ENCODE results near the gene ENOX2. TPM values are rescaled to one million over a fixed set of nuclear protein-coding genes. Genes with fewer than 3 reads are reported as not detected.

Gene ENOX2
- total RNA-seq, 3 donors from 2014 or later = 11.5 to 20.3 (median 15.2) TPM

GRCh38 chrX:130789793-130790192, 113.2 kb downstream of the ENOX2 start:
- no peaks in the 10 kb centered on the region for H3K36me3 ChIP-seq
- DNase-seq (ENCODE audit: low spot score in 2 of 2) = no peak
- TF ChIP-seq POLR2AphosphoS5 (IDR thresholded peaks at IDR 0.05) = no peak
- no peak for TF ChIP-seq CTCF (IDR thresholded peaks at IDR 0.05)
- TF ChIP-seq POLR2A (IDR thresholded peaks at IDR 0.05) = no peak
- no peaks in the 10 kb centered on the region for H3K9me3 ChIP-seq
- no peaks in the 10 kb centered on the region for H3K4me1 ChIP-seq
- H3K27ac ChIP-seq = no peak overlapping the region
- intact Hi-C loops (cut with DNase I; ENCODE audit: low total_unique reads) = no loop called here
- no peak overlapping the region for H3K4me3 ChIP-seq
- peaks cover 0 to 10% of the 10 kb centered on the region in 2 donors for H3K27me3 ChIP-seq

GRCh38 chrX:130788786-130789581, 114.0 kb downstream of the ENOX2 start:
- Histone ChIP-seq H3K4me1 (no peaks in the 10 kb centered on the region), H3K36me3 (no peaks in the 10 kb centered on the region), H3K27me3 (peaks cover 0 to 10% of the 10 kb centered on the region in 2 donors), H3K27ac (no peak overlapping the region), H3K4me3 (no peak overlapping the region), H3K9me3 (no peaks in the 10 kb centered on the region)
- no peak for TF ChIP-seq CTCF (IDR thresholded peaks at IDR 0.05)
- TF ChIP-seq POLR2AphosphoS5 (IDR thresholded peaks at IDR 0.05) = no peak
- no peak for TF ChIP-seq POLR2A (IDR thresholded peaks at IDR 0.05)
- intact Hi-C loops (cut with DNase I; ENCODE audit: low total_unique reads) = no loop called here
- DNase-seq (ENCODE audit: low spot score in 2 of 2) = no peak

GRCh38 chrX:130786030-130786429, 117.0 kb downstream of the ENOX2 start:
- Histone ChIP-seq H3K36me3 (no peaks in the 10 kb centered on the region), H3K27me3 (no peaks in the 10 kb centered on the region), H3K4me3 (no peak overlapping the region), H3K4me1 (no peaks in the 10 kb centered on the region), H3K27ac (no peak overlapping the region), H3K9me3 (no peaks in the 10 kb centered on the region)
- DNase-seq (ENCODE audit: low spot score in 2 of 2) = no peak
- TF ChIP-seq CTCF (IDR thresholded peaks at IDR 0.05) (no peak), POLR2AphosphoS5 (IDR thresholded peaks at IDR 0.05) (no peak), POLR2A (IDR thresholded peaks at IDR 0.05) (no peak)
- intact Hi-C loops (cut with DNase I; ENCODE audit: low total_unique reads) = no loop called here

- H3K27ac ChIP-seq = no peak overlapping the region
- H3K27me3 ChIP-seq = no peaks in the 10 kb centered on the region
- no peaks in the 10 kb centered on the region for H3K9me3 ChIP-seq
- DNase-seq (ENCODE audit: low spot score in 2 of 2) = no peak
- no peaks in the 10 kb centered on the region for H3K4me1 ChIP-seq
- H3K36me3 ChIP-seq = no peaks in the 10 kb centered on the region
- TF ChIP-seq POLR2A (IDR thresholded peaks at IDR 0.05) (no peak), POLR2AphosphoS5 (IDR thresholded peaks at IDR 0.05) (no peak), CTCF (IDR thresholded peaks at IDR 0.05) (no peak)
- intact Hi-C loops (cut with DNase I; ENCODE audit: low total_unique reads) = no loop called here
- no peak overlapping the region for H3K4me3 ChIP-seq
These were observed 124.2 kb downstream of the ENOX2 start for GRCh38 chrX:130778773-130779172.

GRCh38 chrX:130775849-130776248, 127.2 kb downstream of the ENOX2 start:
- TF ChIP-seq CTCF (IDR thresholded peaks at IDR 0.05) = no peak
- no peak for TF ChIP-seq POLR2AphosphoS5 (IDR thresholded peaks at IDR 0.05)
- TF ChIP-seq POLR2A (IDR thresholded peaks at IDR 0.05) = no peak
- no peaks in the 10 kb centered on the region for H3K27me3 ChIP-seq
- H3K4me3 ChIP-seq = no peak overlapping the region
- no peak for DNase-seq (ENCODE audit: low spot score in 2 of 2)
- intact Hi-C loops (cut with DNase I; ENCODE audit: low total_unique reads) = no loop called here
- H3K4me1 ChIP-seq = no peaks in the 10 kb centered on the region
- no peaks in the 10 kb centered on the region for H3K36me3 ChIP-seq
- H3K9me3 ChIP-seq = no peaks in the 10 kb centered on the region
- no peak overlapping the region for H3K27ac ChIP-seq
